HEK293 (cell line): ENCODE data around the gene PLK1.

Source experiments
- HOXA7 ChIP-seq: sonication (generic); formaldehyde crosslinking; IDR thresholded peaks from 2 replicates; pipeline ENCODE4 v1.8.1; 2022; ENCODE audit warnings: missing genetic modification reagents, borderline replicate concordance
- IKZF3 ChIP-seq: fragments of 450-650 bp; IDR thresholded peaks from 2 replicates; pipeline ENCODE4 v1.5.0; 2018; ENCODE audit warnings: missing biosample characterization, mild to moderate bottlenecking, missing genetic modification characterization, moderate library complexity
- KLF10 ChIP-seq: fragments of 450-650 bp; IDR thresholded peaks from 2 replicates; pipeline ENCODE4 v1.5.1; 2018; ENCODE audit warnings: missing biosample characterization, mild to moderate bottlenecking, missing genetic modification characterization
- KLF8 ChIP-seq: fragments of 450-650 bp; formaldehyde crosslinking; IDR thresholded peaks from 2 replicates; pipeline ENCODE4 v1.5.1; 2016; ENCODE audit warnings: missing biosample characterization, missing genetic modification characterization
- KLF9 ChIP-seq: fragments of 450-650 bp; formaldehyde crosslinking; IDR thresholded peaks from 2 replicates; pipeline ENCODE4 v1.5.1; 2016; ENCODE audit warnings: missing biosample characterization, missing genetic modification characterization, low read depth
- PATZ1 ChIP-seq: fragments of 450-650 bp; formaldehyde crosslinking; IDR thresholded peaks from 2 replicates; pipeline ENCODE4 v1.5.1; 2016; ENCODE audit warnings: missing biosample characterization, missing genetic modification characterization
- PRDM10 ChIP-seq: fragments of 450-650 bp; formaldehyde crosslinking; IDR thresholded peaks from 2 replicates; pipeline ENCODE4 v1.5.1; 2016; ENCODE audit warnings: missing biosample characterization, missing genetic modification characterization
- SP3 ChIP-seq: fragments of 450-650 bp; formaldehyde crosslinking; IDR thresholded peaks from 2 replicates; pipeline ENCODE4 v1.5.1; 2016; ENCODE audit warnings: missing biosample characterization, missing genetic modification characterization
- TCF7L2 ChIP-seq: IDR thresholded peaks from 2 replicates; pipeline ENCODE4 v1.6.1; 2011; ENCODE audit warnings: low read depth, mild to moderate bottlenecking, inconsistent platforms, low read length, moderate library complexity, borderline replicate concordance
- WT1 ChIP-seq: fragments of 450-650 bp; formaldehyde crosslinking; IDR thresholded peaks from 2 replicates; pipeline ENCODE4 v1.5.1; 2016; ENCODE audit warnings: missing biosample characterization, missing genetic modification characterization
- YY2 ChIP-seq: fragments of 450-650 bp; formaldehyde crosslinking; IDR thresholded peaks from 2 replicates; pipeline ENCODE4 v1.5.1; 2016; ENCODE audit warnings: missing biosample characterization, missing genetic modification characterization
- ZBTB17 ChIP-seq: fragments of 450-650 bp; formaldehyde crosslinking; IDR thresholded peaks from 2 replicates; pipeline ENCODE4 v1.5.1; 2016; ENCODE audit warnings: missing biosample characterization, missing genetic modification characterization
- ZBTB8A ChIP-seq: fragments of 450-650 bp; formaldehyde crosslinking; IDR thresholded peaks from 2 replicates; pipeline ENCODE4 v1.5.1; 2016; ENCODE audit warnings: missing biosample characterization, missing genetic modification characterization
- ZFP69B ChIP-seq: fragments of 450-650 bp; formaldehyde crosslinking; IDR thresholded peaks from 2 replicates; pipeline ENCODE4 v1.5.1; 2016; ENCODE audit warnings: missing biosample characterization, missing genetic modification characterization
- ZIC2 ChIP-seq: fragments of 450-650 bp; formaldehyde crosslinking; IDR thresholded peaks from 2 replicates; pipeline ENCODE4 v1.5.1; 2016; ENCODE audit warnings: missing biosample characterization, missing genetic modification characterization
- ZNF221 ChIP-seq: fragments of 450-650 bp; formaldehyde crosslinking; IDR thresholded peaks from 2 replicates; pipeline ENCODE4 v1.5.1; 2017; ENCODE audit warnings: missing biosample characterization, missing genetic modification characterization, borderline replicate concordance
- ZNF341 ChIP-seq: fragments of 450-650 bp; formaldehyde crosslinking; IDR thresholded peaks from 2 replicates; pipeline ENCODE4; 2016; ENCODE audit warnings: low read depth, missing biosample characterization, missing genetic modification characterization
- ZNF394 ChIP-seq: fragments of 450-650 bp; formaldehyde crosslinking; IDR thresholded peaks from 2 replicates; pipeline ENCODE4 v1.5.1; 2016; ENCODE audit warnings: missing biosample characterization, missing genetic modification characterization, mild to moderate bottlenecking, moderate library complexity, borderline replicate concordance
- ZNF501 ChIP-seq: fragments of 450-650 bp; formaldehyde crosslinking; IDR thresholded peaks from 2 replicates; pipeline ENCODE4 v1.5.1; 2016; ENCODE audit warnings: missing biosample characterization, missing genetic modification characterization
- ZNF513 ChIP-seq: fragments of 450-650 bp; IDR thresholded peaks from 2 replicates; pipeline ENCODE4 v1.5.1; 2018; ENCODE audit warnings: missing biosample characterization, missing genetic modification characterization
- ZNF677 ChIP-seq: fragments of 450-650 bp; IDR thresholded peaks from 2 replicates; pipeline ENCODE4 v1.5.0; 2018; ENCODE audit warnings: missing biosample characterization, mild to moderate bottlenecking, missing genetic modification characterization, moderate library complexity
- ZNF76 ChIP-seq: fragments of 450-650 bp; formaldehyde crosslinking; IDR thresholded peaks from 2 replicates; pipeline ENCODE4; 2016; ENCODE audit warnings: low read depth, missing biosample characterization, missing genetic modification characterization, borderline replicate concordance
- ZNF785 ChIP-seq: fragments of 450-650 bp; formaldehyde crosslinking; IDR thresholded peaks from 2 replicates; pipeline ENCODE4 v1.5.1; 2016; ENCODE audit warnings: missing biosample characterization, missing genetic modification characterization
- ZNF792 ChIP-seq: fragments of 450-650 bp; formaldehyde crosslinking; IDR thresholded peaks from 2 replicates; pipeline ENCODE4 v1.5.1; 2016; ENCODE audit warnings: missing biosample characterization, missing genetic modification characterization
- ZSCAN30 ChIP-seq: fragments of 450-650 bp; IDR thresholded peaks from 2 replicates; pipeline ENCODE4 v1.5.1; 2018; ENCODE audit warnings: missing biosample characterization, mild to moderate bottlenecking, missing genetic modification characterization, moderate library complexity
- TF ChIP-seq, protein P1 (sequence below): fragments of 450-650 bp; formaldehyde crosslinking; IDR thresholded peaks from 2 replicates; pipeline ENCODE4 v1.5.1; 2017; ENCODE audit warnings: missing biosample characterization, missing genetic modification characterization
- TF ChIP-seq, protein P2 (sequence below): fragments of 450-650 bp; formaldehyde crosslinking; IDR thresholded peaks from 2 replicates; pipeline ENCODE4 v1.5.1; 2016; ENCODE audit warnings: missing biosample characterization, missing genetic modification characterization
- TF ChIP-seq, protein P3 (sequence below): sonication (generic); formaldehyde crosslinking; IDR thresholded peaks from 2 replicates; pipeline ENCODE4 v1.8.1; 2022; ENCODE audit warnings: mild to moderate bottlenecking, moderate library complexity, missing genetic modification reagents

PLK1 gene

DNA sequence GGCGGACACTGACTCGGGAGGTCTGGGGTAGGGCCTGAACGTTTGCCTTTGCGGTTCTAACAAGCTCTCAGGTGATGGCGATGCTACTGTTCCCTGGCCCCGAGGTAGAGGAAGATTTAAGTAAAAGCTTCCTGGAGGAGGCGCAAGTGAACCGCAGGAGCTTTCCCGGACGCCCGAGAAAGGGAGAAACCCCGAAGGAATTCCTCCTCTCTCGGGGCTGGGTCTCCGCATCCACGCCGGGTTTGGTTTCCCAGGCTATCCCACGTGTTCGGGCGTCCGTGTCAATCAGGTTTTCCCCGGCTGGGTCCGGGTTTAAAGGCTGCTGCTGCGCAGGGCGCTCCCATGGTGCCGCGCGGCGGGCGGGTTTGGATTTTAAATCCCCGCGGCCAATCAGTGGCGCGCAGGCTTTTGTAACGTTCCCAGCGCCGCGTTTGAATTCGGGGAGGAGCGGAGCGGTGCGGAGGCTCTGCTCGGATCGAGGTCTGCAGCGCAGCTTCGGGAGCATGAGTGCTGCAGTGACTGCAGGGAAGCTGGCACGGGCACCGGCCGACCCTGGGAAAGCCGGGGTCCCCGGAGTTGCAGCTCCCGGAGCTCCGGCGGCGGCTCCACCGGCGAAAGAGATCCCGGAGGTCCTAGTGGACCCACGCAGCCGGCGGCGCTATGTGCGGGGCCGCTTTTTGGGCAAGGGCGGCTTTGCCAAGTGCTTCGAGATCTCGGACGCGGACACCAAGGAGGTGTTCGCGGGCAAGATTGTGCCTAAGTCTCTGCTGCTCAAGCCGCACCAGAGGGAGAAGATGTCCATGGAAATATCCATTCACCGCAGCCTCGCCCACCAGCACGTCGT, at the start of gene PLK1 (continued):
- TF ChIP-seq PATZ1 (tag by site-specific recombination) (0 out of 2 replicates have a peak, but pooled peaks have one; percentile 6), ZIC2 (0 out of 2 replicates have a peak, but pooled peaks have one; percentile 20), ZNF513 (peak; percentile 55; the same call in 1 of the 2 replicates), ZNF677 (tag by site-specific recombination) (peak; percentile 89), ZNF394 (tag by site-specific recombination) (peak; percentile 85), ZNF785 (tag by site-specific recombination) (no peak), ZNF341 (tag by site-specific recombination) (peak; percentile 83), ZNF792 (tag by site-specific recombination) (no peak), SP3 (tag by site-specific recombination) (peak; percentile 80), PRDM10 (peak; percentile 23; the same call in 1 of the 2 replicates), ZNF501 (peak; percentile 50; the same call in 1 of the 2 replicates), KLF8 (tag by site-specific recombination) (peak; percentile 70), KLF10 (tag by site-specific recombination) (0 out of 2 replicates have a peak, but pooled peaks have one; percentile 14), HOXA7 (no peak), TCF7L2 (no peak), WT1 (peak; percentile 39; the same call in 1 of the 2 replicates), YY2 (tag by site-specific recombination) (no peak), ZBTB17 (tag by site-specific recombination) (peak; percentile 60), ZFP69B (tag by site-specific recombination) (peak; percentile 29; the same call in 1 of the 2 replicates), ZNF221 (tag by site-specific recombination) (no peak), IKZF3 (tag by site-specific recombination) (peak; percentile 86), KLF9 (tag by site-specific recombination) (peak; percentile 33; the same call in 1 of the 2 replicates), ZSCAN30 (tag by site-specific recombination) (peak; percentile 43), ZNF76 (tag by site-specific recombination) (peak; percentile 95), ZBTB8A (tag by site-specific recombination) (peak; percentile 92)
- TF ChIP-seq, protein P1, sequence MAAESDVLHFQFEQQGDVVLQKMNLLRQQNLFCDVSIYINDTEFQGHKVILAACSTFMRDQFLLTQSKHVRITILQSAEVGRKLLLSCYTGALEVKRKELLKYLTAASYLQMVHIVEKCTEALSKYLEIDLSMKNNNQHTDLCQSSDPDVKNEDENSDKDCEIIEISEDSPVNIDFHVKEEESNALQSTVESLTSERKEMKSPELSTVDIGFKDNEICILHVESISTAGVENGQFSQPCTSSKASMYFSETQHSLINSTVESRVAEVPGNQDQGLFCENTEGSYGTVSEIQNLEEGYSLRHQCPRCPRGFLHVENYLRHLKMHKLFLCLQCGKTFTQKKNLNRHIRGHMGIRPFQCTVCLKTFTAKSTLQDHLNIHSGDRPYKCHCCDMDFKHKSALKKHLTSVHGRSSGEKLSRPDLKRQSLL (tag by site-specific recombination), result no peak
- TF ChIP-seq, protein P2, sequence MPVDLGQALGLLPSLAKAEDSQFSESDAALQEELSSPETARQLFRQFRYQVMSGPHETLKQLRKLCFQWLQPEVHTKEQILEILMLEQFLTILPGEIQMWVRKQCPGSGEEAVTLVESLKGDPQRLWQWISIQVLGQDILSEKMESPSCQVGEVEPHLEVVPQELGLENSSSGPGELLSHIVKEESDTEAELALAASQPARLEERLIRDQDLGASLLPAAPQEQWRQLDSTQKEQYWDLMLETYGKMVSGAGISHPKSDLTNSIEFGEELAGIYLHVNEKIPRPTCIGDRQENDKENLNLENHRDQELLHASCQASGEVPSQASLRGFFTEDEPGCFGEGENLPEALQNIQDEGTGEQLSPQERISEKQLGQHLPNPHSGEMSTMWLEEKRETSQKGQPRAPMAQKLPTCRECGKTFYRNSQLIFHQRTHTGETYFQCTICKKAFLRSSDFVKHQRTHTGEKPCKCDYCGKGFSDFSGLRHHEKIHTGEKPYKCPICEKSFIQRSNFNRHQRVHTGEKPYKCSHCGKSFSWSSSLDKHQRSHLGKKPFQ (tag by site-specific recombination), result no peak
- TF ChIP-seq, protein P3, sequence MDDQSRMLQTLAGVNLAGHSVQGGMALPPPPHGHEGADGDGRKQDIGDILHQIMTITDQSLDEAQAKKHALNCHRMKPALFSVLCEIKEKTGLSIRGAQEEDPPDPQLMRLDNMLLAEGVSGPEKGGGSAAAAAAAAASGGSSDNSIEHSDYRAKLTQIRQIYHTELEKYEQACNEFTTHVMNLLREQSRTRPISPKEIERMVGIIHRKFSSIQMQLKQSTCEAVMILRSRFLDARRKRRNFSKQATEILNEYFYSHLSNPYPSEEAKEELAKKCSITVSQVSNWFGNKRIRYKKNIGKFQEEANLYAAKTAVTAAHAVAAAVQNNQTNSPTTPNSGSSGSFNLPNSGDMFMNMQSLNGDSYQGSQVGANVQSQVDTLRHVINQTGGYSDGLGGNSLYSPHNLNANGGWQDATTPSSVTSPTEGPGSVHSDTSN, result peak; percentile 87
